HG03342 (cell line): ENCODE data around the gene PTK6.

Experiments
- ATAC-seq: cut with Tn5 transposase; IDR thresholded peaks from one replicate; pipeline ENCODE4 v1.9.1; 2021; ENCODE audit warnings: mild to moderate bottlenecking, moderate library complexity; ENCODE audit not compliant: unreplicated experiment

The PTK6 gene

GRCh38 chr20:63545814-63546213 is 8.6 kb upstream of the PTK6 start:
- no peak for ATAC-seq

DNA sequence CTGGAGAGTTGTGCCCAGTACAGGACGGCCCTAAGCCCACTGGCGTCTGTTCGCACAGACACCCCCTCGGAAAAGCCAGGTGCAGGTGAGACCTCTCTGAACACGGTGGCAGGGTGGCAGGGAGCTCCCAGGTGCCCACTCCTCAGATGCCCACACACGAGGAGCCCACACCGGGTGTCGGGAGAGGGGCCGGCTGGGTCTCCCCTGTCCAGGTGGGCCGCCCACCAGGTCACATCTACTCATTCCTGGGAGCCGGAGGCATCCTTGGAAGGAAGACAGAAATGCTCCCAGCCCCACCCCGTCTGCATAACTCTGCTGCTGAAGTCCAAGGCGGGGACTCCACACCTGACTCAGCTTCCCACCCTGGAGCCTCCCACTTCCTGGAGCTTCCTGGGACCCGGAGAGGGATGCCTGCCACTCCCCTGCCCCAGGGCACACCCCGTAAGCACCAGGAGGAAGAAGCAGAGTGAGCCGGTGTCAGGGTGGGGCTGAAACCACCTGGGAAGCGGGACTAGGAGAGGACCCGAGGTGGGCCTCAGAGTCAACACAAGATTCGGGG is 7.9 kb upstream of the PTK6 start:
- ATAC-seq: no peak

- no peak for ATAC-seq
Observed at GRCh38 chr20:63544241-63544957, 7.2 kb upstream of the PTK6 start.

- no peak for ATAC-seq
Observed at GRCh38 chr20:63543733-63544132, 6.6 kb upstream of the PTK6 start.

DNA sequence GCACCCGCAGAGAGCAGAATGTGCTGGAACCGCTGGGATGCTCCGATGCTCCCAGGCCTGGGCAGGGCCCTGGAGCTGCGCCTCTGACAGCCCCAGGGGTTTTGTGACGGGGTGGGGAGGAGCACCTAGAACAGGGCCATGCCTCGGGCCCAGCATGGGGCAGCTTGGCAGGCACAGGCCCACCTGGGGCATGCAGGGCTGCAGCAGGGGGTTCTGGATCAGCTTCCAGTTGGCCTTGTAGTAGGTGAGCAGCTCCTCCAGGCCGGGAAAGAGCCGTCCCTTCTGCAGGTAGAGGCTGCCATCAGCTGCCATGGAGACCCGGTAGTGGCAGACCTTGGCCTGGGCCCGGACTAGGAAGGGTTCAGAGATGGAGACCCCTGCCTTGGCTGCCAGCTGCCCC is 6.0 kb upstream of the PTK6 start:
- ATAC-seq: no peak

DNA sequence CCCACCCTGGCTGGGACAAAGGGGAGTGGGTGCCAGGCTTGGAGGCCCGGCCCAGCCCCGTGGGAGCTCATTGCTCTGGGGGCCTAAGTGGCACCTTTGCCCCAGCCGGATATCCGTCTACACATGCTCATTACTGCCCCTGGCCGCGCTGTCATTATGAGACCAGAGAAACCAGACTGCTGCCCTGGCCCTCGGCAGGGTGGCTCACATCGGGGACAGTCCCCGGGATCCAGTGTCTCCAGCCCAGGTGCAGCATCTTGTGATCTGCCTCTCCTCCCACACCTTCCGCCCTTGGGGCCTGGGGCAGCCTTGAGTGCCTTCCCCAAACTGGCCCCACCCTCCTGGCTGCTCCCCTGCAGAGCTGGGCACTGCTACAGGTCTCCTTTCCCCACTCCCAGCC is 5.5 kb upstream of the PTK6 start:
- no peak for ATAC-seq

DNA sequence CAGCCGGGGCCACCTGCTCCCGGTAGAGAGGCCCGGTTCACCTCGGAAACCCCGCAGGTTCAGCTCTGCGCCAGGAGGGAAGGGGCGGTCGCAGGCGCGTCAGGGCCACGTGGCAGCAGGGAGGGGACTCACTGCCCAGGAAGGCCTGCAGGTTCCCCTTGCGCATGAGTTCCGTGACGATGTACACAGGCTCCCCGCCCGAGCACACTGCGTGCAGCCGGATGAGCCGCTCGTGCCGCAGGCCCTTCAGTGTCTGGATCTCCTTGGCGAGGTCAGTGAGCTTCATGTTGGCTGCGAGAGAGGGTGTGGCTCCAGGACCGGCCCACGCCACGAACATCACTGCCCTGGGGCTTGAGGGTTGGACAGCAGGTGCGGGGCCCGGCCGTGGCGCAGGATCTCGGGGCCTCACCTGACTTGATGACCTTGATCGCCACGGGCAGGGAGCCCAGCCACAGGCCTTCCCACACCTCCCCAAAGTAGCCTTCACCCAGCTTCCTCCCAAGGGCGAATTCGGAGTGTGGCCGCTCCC is 4.9 kb upstream of the PTK6 start:
- ATAC-seq: no peak

DNA sequence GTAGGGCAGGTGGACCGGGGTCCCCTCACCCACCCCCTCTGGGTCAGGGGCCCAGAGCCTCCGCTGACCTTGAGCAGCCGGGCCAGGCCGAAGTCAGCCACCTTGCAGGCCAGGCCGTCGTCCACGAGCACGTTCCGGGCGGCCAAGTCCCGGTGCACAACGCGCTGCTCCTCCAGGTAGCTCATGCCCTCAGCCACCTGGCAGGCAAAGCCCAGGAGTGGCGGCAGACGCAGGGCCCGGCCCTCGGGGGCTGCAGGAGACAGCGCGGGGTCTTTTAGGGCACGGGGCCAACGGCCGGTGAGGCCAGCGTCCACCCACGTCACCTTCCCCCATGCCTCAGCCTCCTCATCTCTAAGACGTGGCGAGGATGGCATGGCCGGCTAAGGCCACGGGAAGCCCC is 4.2 kb upstream of the PTK6 start:
- ATAC-seq: no peak

DNA sequence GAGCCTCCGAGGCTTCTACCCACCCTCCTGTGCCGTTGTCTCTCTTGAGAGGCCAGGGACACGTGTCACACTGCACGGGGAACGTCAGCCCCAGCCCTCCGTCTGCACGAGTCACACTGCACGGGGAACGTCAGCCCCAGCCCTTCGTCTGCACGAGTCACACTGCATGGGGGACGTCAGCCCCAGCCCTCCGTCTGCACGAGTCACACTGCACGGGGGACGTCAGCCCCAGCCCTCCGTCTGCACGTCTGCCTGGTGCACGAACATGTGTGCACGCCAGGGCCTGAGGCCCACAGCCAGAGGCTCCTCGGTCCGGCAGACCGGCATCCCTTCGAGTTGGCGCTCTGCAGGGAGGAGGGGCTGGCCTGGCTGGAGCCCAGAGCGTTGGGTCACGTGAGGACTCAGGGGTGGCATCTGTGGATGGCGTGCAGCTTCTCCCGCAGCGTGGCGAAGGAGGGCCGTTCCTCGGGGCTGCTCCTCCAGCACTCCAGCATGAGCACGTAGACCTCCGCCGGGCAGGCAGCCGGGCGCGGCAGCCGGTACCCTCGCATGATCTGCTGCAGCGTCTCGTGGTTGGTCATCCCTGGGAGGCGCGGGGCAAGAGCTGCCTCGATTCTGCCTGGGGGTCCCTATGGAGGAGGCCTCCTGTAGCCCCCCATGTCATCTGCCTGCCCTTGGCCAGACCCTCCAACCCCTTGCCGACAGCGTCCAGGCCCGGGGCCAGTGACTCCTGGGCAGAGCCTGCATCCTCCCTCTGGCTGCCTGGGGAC is 3.4 kb upstream of the PTK6 start:
- no peak for ATAC-seq

- ATAC-seq: no peak
Observed at GRCh38 chr20:63539441-63540370, 2.5 kb upstream of the PTK6 start.

DNA sequence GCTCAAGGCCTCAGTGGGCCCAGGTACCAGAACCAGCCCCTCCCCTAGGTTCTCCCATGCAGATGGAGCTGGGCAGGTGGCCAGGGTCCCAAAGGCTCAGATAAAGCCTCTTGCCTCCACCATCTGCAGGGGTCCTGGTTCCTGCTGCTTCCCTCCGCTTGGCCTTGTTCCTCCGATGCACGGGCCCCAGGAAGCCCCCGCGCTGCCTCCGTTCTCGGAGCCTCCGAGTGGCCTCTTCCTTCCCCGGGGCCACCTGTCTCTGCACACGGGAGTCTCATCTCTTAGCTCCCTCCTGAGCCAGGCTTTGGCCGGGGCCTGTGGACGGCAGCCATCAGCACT is 1.9 kb upstream of the PTK6 start:
- no peak for ATAC-seq

- no peak for ATAC-seq
Observed at GRCh38 chr20:63538204-63539091, 1.3 kb upstream of the PTK6 start.

DNA sequence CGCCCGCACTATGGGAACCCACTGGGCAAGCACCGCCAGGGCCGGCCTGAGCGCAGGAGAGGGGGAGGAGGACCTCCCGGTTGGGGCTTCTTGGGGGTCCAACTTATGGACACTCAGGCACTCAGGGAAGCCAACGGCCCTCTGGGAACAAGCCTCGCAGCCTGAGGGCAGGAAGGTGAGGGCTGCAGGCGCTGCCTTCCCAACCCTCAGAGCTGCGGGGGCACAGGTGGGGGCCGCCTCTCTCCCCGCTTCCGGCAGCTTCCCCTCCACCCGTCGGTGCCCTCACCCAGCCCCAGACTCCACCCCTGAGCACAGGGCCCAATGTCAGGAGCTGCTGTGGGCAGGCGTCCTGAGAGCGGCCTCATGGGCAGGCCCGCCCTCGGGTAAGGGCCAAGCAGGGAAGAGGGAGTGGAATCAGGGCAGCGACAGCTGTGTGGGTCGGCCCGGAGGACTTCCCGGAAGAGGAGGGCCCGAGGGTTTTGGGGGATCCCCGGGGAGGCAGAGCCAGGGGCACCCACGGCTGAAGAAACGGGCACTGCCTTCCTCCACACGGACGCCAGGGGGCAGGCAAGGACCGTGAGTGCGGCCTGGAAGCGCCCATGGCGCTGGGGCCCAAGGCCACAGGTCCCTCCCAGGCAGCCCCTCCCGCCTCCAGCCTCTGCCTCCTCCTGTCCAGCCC is 488 bp upstream of the PTK6 start:
- peak; percentile 78 for ATAC-seq

DNA sequence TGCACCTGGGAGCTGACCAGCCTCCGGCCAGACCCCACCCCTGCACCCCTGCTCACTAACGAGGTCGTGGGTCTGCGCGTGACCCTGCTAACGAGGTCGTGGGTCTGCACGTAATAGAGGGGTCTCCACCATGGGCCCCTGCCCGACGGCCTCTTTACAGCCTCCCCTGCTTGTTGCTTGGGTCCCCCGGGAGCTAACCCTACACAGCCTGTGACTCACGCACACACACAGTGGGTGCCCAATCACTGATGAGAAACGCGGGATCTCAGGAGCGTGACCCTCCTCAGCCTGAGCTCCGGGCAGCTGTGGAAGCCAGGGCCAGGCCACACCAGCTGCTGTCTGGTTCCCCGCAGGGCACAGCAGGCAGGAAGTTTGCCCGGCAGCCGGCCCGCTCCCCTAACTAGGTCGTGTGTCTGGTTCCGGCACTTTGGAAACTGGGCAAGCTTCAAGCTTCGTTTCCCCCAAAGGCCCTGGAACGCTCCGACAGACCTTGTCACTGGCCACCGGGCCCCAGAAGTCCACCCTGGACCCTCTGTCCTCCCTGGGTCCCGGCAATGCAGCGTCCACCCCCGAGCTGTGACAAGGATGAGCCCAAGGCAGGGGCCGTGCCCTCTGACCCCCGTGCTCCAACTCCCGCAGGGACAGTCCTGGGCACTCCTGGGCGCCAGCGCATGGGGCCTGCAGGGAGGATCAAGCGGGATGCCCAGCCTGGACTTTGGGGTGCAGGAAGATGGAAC is 767 bp downstream of the PTK6 start:
- no peak for ATAC-seq

GRCh38 chr20:63534831-63535651 is 2.1 kb downstream of the PTK6 start:
- no peak for ATAC-seq

DNA sequence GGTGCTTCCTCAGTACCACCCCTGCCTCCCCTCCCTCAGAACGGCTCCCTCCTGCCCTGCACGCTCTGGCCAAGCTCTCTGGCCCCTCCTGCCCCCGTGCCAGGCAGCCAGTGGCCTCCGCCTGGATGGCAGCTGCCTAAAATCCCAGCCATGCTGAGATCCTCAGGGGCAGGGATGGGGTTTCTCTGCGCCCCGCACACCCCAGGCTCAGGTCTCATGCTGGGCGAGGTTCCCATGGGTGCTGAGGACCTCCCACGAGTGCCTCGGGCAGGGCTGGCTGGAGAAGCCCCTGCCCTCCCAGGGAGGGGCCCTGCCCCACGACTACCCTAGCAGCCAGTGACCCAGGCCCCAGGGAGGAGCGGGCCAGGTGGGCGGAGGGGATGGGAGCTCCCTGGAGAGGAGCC is 2.7 kb downstream of the PTK6 start:
- no peak for ATAC-seq

- no peak for ATAC-seq
Observed at GRCh38 chr20:63533871-63534393, 3.2 kb downstream of the PTK6 start.

- no peak for ATAC-seq
Observed at GRCh38 chr20:63533388-63533787, 3.8 kb downstream of the PTK6 start.
